Measurements from ENCODE around the gene SORCS1.

Gene SORCS1

DNA sequence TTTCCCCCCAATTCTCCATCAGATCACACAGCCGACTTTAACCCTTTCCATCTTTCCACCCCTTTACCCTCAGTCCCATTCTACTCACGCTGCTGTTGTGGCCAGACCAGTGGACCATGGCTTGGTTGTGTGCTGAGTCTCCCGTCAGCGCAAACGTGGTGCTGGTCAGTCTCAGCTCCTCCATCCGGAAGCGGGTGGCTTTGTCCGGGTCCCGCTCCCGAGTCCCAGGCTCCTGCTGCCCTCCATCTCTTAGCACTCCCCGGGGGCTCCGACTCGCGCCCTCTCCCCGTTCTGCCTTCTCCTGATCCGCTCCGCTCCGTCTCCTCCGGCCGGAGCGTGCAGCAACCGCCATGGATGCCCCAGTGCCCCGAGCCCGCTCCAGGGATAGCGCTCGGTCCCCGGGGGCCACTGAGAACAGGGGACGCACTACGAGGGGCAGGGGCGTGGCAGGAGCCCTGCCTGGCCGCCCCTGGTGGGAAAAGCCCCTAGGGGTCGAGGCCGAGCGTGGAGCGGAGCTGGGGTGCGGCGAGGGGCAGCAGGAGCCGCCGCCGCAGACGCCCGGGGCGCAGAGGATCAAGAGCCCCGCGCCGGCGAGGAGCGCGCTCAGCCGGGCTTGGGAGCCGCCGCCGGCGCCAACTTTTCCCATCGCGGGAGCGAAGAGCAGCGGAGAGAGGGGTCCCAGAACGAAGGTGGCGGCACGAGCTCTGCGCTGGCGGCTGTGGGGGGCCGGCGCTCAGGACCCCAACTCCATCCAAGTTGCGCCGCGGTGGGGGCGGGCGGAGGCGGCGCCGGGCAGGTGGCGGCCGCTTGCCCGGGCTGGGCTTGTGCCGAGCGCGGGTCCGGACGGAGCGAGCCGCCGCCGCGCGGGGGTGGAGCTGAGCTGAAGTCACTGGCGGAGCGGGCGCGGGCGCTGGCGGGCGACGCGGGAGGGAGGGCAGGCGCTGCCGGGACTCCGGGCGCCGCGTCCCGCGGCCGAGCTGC lies at the start of gene SORCS1:
SORCS1 (minus strand) TSS at position 826 of the 981 bp plus-strand sequence.
- no peak for DNase-seq

DNA sequence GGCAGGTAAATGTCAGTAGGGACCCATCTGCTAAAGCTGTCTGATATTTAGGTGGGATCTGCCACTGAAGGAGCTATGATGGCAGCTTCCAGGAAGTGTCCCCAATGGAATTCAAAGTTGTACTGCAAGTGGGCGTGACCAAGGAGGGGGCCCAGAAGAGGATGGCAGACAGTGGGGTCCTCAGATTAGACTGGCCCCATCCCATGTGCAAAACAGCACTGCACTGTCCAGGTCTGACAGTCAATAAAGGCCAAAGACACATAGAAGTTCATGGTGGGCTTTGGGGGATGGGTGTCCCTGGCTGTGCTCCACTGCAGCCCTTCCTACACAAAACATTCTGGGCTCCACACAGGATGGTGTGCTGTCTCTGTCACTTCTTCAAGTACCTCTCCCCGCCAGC lies 49.8 kb upstream of the SORCS1 start:
- DNase-seq = no peak

DNA sequence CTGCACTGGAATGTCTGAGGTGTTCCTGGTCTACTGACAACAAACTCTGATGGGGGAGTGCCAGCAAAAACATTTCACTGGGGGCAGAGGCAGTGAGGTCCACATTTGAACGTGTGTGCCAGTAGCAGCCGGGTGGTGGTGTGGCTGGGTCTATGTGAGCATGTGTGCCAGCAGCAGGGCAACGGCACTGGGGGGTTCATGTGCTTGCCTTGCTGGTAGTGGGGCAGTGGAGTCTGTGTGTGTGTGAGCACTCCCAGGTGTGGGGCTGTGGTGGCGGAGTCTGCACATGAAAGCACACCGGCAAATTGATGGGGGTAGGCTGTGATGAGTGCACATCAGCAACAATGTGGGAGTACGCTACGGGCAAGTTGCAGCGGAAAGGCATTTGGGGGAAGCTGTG lies 49.4 kb upstream of the SORCS1 start:
- no peak for DNase-seq

DNA sequence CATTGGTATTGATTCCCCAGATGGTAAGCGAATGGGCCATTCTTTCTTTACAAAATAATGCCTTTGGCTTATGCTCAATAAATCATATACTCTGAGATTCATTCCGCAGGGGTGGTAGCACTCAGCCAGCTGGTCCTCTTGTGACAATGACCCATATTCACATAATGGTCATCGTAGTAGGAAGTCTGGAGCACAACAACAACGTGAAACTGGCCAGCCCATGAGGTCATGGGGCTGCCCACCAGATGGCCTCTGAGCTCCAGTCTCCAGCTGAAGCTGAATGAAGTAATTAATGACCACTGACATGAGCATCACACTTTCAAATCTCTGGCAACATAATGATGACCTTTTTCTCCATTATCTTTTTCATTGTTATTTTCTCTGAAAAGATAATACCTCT lies 42.3 kb upstream of the SORCS1 start:
- no peak for DNase-seq

DNA sequence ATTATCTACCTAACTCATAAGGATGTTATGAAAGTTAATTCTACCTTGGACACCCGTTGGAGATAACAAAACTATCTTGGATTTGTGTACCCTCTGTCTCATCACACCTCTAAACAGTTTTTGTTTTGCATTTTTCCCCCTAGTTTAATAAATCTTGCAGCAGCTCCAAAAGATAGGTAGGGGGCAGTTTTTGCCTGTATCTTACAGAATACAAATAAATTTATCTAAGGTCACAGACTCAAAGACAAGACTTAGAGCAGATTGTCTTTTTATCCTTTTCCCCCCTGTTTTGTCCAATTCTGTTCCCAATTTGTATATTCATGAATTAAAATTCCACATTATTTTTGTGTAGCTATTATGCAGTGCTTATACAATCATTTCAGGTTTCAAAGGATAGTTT lies 5.0 kb upstream of the SORCS1 start:
- no peak for DNase-seq

DNA sequence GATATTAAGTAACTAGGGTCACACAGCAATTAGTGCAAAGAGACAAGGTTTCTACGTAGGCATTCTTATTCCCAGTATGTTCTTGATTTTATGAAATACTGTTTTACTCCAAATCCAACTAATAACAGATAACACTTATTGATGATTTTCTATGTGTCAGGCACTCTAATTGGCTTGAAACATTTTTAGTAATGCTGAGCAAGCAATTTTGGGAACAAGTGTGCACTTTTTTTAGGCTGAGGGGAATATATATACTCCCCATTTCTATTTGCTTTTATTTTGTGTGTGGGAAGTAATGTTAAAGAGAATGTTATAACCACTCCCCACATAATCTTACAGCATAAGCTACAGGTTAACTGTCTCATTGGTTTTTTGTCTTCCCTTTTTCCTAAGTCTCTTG lies 4.2 kb upstream of the SORCS1 start:
- no peak for DNase-seq

DNA sequence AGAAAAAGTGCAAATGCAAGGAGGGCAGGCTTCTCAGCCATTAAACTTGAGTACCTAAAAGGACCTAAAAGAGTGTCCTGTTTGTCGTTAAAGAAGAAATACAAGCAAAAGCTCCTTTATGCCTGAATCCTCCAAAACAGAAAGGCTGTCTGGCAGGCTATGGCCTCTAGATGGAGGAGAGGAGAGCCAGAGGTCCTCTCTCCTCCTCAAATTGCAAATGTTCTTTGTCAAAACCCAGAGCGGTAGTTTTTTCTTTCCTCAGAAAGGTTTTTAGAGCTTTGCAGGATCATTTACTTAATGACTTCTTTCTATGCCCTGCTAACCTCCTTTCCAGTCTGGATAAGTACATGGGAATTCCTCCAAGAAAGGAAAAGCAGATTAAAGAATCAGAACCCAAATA lies 1.9 kb upstream of the SORCS1 start:
- no peak for DNase-seq

DNA sequence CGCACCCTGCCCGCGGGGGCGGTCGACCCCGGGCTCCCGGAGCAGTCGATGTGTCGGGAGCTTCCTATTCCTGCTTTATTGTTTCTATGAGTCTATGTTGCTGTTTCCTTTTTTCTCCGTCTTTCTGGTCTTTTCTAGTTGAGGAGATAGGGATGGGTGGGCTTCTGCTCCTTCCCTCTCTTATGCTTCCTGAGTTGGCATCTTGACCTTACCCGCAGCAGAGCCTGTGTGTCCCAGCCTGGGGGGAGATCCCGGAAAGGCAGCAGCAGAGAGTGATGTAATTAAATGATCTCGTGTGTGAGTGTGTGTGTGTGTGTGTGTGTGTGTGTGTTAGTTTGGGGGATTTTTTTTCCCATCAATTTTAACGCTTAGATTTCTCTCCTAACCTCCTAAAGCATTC lies 486 bp upstream of the SORCS1 start:
- no peak for DNase-seq

DNA sequence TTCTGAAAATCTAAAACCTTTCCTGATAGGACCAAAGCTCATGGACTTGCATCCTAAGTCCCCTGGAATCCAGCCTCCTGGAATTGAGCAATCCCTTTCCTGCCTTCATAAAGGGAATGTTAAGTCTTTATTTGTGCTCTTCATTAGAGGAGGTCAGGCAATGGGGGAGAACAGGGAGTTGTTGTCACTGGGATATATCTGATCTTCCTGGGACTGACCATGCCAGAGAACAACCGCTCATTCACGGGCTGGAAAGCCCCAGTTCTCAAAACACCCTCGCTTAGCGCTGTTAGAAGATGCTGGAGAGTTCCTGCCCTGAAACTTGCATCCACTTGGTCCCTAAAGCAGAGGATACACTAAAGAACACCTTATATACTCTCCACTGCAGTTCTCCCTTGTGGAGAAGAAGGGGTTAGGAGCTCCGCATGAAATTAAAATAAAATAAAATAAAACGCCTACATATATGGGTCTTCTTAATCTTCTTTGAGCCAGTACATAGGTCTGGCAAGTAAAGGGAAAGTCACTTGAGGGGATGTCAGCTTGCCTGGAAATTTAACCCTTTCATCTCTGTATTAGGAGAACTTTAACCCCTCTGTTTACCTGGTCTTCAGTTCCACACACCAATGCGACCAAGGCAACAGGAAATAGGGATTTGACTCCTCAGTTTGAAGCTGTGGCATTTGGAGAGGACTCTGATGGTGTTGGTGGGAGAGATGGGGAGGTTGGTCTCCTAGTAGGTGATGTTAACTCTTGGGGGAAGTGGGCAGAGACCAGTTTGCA lies 1.2 kb downstream of the SORCS1 start:
- DNase-seq = no peak

DNA sequence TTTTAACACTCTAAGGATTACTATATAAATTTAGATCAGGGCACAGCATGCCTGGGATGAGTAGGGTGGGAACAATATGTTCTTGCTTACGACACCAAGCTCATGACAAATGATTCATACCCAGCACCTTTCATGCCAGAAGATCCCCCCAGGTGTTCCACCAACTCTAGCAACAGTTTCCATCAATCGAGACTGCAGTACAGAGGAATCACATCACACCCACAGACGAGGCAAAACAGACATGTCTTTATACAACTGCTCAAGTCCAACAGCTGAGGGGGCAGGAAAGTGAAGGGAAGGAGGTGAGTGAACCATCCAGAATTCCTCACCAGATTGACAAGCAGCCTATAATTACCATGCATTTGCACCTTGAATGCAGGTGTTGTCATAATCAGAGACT lies 3.6 kb downstream of the SORCS1 start:
- no peak for DNase-seq

DNA sequence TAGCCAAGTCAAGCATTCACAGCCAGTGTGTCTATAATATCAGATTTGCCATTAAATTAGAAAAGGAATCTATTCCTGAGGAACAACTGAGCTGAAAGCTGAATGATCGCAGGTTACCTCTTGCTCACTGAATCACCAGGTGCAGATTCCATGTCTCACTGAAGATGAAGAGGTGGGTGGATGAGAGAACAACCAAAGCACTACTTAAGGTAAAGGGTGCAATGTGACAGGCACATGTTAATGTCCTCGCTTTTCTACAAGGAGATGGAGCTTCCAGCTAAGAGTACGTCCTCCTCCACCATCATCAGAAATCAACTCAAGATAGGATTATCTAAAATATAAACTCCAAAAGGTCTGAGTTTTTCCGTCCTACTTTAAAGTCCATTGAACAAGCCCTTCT lies 4.6 kb downstream of the SORCS1 start:
- DNase-seq = no peak

DNA sequence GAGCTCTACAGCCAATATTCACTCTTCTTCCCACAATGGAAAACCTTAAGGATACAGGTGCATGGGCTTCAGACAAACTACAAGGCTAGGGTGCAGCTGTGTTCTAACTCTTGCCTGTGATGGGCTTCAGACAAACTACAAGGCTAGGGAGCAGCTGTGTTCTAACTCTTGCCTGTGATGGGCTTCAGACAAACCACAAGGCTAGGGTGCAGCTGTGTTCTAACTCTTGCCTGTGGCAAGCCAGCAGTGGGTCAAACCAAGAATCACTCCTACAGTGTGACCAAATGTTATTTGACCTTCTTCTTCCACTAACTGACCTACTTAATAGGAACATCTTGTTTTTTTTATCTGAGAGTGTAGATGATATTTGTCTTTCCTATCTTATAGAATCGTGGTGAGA lies 7.4 kb downstream of the SORCS1 start:
- no peak for DNase-seq

DNA sequence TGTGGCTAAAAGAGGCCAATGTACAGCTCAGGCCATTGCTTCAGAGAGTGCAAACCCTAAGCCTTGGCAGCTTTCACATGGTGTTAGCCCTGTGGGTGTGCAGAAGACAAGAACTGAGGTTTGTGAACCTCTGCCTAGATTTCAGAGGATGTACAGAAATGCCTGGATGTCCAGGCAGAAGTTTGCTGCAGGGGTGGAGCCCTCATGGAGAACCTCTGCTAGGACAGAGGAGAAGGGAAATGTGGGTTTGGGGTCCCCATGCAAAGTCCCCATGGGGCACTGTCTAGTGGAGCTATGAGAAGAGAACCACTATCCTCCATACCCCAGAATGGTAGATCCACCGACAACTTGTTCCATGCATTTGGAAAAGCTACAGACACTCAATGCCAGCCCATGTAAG lies 12.4 kb downstream of the SORCS1 start:
- no peak for DNase-seq

DNA sequence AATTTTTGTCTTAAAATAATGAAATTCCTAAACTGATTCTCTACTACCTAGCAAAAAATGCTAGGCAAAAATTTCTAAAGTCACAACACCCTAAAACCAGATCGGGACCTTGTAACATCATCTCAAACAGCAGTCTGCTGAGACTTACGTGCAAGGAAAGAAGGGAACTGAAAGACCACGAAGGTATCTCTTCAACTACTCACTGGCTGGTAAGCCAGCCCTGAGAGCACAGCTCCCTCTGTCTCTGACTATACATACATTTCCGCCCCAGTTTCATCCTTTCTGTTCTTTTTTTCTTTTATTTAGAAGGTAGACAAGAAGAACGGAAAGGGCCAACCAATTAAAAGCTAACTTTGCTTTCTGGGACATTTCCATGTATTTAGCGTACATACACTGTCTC lies 15.6 kb downstream of the SORCS1 start:
- DNase-seq = no peak

DNA sequence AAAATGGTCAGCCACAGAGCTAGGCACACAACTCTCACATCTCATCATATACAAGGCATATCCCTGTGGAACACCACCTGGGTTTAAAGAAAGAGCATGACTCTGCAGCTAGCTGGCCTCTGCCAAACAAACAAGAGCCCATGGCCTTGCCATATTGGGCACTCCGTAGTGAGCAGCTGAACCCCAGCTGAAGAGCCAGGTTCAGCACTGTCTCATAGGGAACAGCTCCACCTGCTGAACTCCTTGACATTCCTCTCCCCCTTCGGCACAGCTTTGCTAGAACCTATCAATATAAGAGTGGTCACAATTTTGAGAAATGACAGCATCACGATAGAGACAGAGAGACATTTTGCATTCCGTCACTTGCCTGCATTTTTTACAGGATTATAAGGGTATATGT lies 20.0 kb downstream of the SORCS1 start:
- no peak for DNase-seq

DNA sequence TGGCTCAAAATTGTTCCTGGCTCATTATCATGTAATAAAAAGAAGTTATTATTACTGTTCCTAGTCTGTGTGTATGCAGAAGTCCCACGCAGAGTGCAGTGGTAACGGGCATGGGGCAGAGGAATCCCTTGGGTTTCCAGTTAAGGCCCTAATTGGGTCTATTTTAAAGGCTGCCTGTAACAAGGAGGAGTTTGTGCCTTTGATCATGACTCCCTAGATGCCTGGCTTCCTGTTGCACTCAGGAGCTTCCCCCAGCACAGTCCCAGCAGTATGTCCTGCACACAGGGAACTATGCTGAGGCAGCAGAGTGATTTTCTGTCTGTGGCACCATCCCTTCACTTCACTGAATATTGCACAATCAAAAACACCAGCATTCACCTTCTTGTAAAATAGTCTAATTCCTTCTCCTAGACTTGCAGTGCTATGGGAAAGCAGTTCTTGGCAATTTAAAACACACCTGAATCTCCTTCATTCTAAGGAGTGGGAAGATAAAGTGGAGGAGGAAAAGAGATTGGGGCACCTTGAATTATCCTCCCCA lies 22.9 kb downstream of the SORCS1 start:
- DNase-seq = no peak

DNA sequence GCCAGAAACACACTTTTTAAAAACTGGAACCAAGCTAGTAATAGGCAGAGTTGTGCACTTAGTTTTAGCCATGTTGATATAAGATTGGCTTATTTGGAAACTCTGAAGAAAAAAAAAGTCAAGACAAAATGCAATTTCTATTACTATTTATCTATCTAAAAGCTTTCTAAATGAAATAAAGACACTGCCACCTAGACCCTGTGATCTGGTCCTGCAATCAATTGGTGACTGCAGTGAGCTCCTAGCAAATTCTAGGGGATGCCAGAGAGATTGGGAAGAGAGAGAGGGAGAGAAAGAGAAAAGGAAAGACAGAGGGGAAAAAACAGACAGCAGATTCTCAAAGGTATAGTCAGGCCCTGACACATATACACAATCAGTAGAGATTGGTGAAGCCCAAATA lies 25.3 kb downstream of the SORCS1 start:
- no peak for DNase-seq

DNA sequence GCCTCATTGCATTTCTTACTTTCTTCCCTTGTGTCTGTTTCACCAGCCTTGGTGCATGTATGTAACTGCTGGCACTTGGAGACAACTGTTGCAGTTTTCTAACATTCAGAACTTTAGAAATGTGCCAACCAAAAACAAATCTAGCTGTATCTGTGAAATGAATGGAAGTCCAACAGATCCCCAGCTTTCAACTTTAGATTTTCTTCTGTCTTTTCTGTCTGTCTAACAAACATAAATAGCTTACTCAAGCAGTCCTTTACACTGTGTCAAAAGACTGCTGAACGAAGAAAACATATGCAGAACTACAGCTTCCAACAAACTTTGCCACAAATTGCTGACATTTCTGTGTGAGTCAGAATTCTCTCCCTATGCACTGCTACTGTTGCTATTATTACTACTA lies 30.9 kb downstream of the SORCS1 start:
- no peak for DNase-seq

DNA sequence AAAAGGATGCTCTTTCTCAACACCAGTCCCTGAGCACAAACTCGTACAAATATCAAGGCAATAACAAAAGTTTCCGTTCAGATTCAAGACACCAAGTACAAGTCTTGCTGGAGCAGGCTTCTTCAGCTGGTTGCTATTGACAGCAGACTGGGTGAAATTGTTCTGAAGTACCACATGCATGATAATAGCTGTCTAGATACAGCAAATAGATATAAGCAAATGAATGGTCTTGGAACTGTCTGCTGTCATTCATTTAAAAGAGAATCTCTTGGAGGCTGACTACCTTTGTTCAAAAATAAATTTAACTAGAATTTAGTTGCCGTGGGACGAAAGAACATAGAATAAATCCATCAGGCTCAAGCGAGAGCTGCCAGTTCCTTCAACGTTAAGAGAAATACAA lies 35.5 kb downstream of the SORCS1 start:
- DNase-seq = no peak

DNA sequence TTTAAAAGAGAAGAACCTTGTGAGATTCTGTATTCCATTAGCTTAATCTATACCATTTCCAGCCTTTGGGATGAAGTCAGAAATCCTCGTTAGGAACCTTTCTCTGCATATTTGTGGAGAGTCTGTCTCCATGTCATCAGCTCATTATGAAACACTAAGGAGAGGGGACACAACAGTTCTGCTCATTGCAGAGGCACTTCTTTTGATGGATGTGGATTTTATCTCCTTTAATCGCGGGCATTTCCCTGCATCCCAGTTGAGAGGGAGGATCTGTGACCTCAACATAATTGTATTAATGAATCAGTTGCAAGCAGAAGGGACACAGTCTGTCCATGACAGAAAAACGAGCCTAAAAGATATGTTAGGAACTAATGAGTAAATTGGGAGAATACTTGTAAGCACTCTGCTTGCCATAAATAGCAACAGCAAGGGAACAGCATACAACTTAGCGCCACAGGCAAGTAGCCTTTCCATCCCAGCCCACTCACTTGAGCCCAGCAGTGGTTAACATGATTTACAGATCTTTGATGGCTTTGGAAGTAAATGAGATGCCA lies 37.9 kb downstream of the SORCS1 start:
- no peak for DNase-seq

DNA sequence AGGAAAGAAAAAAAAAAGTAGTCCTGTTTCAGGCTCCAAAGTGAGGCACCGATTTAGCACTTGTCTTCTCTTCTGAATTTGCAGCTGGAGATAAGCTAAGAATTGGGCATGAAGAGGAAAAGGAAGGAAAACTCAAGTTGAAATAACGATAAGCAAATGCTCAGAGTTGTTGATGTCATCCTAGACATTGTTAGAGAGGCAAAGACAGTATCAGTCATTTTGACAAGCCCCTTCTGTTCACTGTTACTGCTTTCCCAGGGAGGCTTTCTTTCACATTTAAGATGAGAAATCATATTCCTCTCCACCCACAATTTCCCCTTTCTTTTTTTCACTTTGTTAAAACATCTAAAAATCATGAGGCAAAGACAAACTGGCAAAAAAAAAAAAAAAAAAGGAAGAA lies 41.8 kb downstream of the SORCS1 start:
- no peak for DNase-seq

DNA sequence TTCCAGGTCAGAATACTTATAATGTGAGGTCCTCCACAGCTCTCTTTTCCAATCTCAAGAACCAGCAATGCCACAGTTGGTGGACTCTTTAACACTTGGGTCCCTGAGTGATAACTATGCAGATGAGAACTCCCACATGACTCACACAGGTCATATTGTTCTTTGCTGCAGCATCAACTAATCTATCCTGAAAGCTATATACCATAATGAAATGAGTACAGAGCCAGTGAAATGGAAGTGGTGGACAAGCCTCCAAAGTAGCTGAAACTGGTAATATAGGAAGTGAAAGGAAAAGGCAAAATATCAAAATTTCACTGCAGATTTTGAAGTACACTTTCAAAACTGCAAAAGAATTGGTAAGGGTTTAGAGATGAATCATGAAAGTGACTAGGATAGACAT lies 45.6 kb downstream of the SORCS1 start:
- no peak for DNase-seq

DNA sequence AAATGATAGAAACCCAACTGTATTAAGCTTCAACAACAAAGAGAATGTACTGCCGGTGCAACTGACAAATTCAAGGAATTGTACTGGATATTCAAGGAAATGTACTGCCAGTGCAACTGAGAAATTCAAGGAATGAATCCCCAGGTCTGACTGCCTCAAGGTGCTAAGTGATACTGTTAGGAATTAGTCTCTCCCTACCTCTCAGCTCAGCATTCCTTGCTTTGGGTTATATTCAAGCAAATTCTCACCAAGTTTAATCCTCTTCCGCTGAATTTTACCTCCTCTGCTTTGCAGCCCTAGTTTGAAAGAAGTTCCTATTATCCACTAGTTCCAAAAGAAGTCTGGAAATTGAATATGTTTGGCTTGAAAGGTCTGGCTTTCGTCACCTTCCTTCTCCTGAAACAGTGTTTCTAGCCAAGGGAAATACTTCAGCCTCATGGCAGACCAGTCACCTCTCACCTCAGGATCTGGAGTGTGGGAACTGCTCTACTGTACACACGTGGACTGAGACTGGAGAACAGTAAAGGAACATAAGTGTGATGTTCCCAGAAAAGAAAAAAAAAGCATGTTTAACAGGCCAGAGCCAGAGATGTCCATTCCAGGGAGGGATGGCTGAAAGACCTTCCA lies 60.4 kb downstream of the SORCS1 start:
- no peak for DNase-seq
